Erythroblast (primary cell): Measurements from ENCODE around the gene AFAP1L1.

ENCODE experiments used
- DNase-seq, 2 experiments: peaks; one replicate each; lab custom pipeline; 2025; lab: John Stamatoyannopoulos, UW
- GATA1 ChIP-seq: IDR thresholded peaks from 2 replicates; pipeline ENCODE4 v1.6.1; 2011; ENCODE audit warnings: low read depth, mild to moderate bottlenecking, control low read depth, low read length, moderate library complexity
- POLR2A ChIP-seq: IDR thresholded peaks from 2 replicates; pipeline ENCODE4 v1.6.1; 2011; ENCODE audit warnings: mild to moderate bottlenecking, low read length

AFAP1L1 gene

GRCh38 chr5:149320791-149321330 is 49.2 kb downstream of the AFAP1L1 start:
- TF ChIP-seq POLR2A: no peak
- no peak for TF ChIP-seq GATA1
- peak; percentile 75 to 76 for DNase-seq

GRCh38 chr5:149322518-149322917 is 50.9 kb downstream of the AFAP1L1 start:
- no peak for DNase-seq
- no peak for TF ChIP-seq POLR2A
- no peak for TF ChIP-seq GATA1

- DNase-seq: no peak
- TF ChIP-seq GATA1: no peak
- no peak for TF ChIP-seq POLR2A
Measured at GRCh38 chr5:149323210-149323609, 51.6 kb downstream of the AFAP1L1 start.

GRCh38 chr5:149323621-149324205 is 52.1 kb downstream of the AFAP1L1 start:
- no peak for DNase-seq
- TF ChIP-seq POLR2A (no peak), GATA1 (no peak)

GRCh38 chr5:149324641-149325040 is 53.0 kb downstream of the AFAP1L1 start:
- TF ChIP-seq POLR2A (no peak), GATA1 (no peak)
- no peak for DNase-seq

GRCh38 chr5:149325166-149325735 is 53.6 kb downstream of the AFAP1L1 start:
- DNase-seq: no peak
- TF ChIP-seq POLR2A (no peak), GATA1 (no peak)

- no peak for DNase-seq
- no peak for TF ChIP-seq GATA1
- no peak for TF ChIP-seq POLR2A
Measured at GRCh38 chr5:149325894-149326293, 54.2 kb downstream of the AFAP1L1 start.

- no peak for DNase-seq
- TF ChIP-seq GATA1 (no peak), POLR2A (no peak)
Measured at GRCh38 chr5:149326611-149327010, 55.0 kb downstream of the AFAP1L1 start.

- TF ChIP-seq POLR2A (no peak), GATA1 (no peak)
- no peak for DNase-seq
Measured at GRCh38 chr5:149328177-149328576, 56.5 kb downstream of the AFAP1L1 start.

- TF ChIP-seq GATA1 (no peak), POLR2A (no peak)
- no peak for DNase-seq
Measured at GRCh38 chr5:149333711-149334443, 62.2 kb downstream of the AFAP1L1 start.

- TF ChIP-seq POLR2A: no peak
- TF ChIP-seq GATA1: no peak
- DNase-seq: no peak
Measured at GRCh38 chr5:149337736-149338135, 66.1 kb downstream of the AFAP1L1 start.

GRCh38 chr5:149338364-149338763 is 66.7 kb downstream of the AFAP1L1 start:
- DNase-seq: no peak

GRCh38 chr5:149340920-149341319 is 69.3 kb downstream of the AFAP1L1 start:
- no peak for TF ChIP-seq POLR2A
- TF ChIP-seq GATA1: no peak
- no peak for DNase-seq

More at GRCh38 chr5:149338364-149338763, 66.7 kb downstream of the AFAP1L1 start:
- TF ChIP-seq POLR2A (no peak), GATA1 (no peak)

GRCh38 chr5:149341876-149342275 is 70.2 kb downstream of the AFAP1L1 start:
- TF ChIP-seq POLR2A: no peak
- TF ChIP-seq GATA1: no peak
- no peak for DNase-seq
